SK-N-SH treated with all-trans-retinoic acid at 6 μM for 48 hours (cell line): ENCODE results near the gene ZNF536.

Experiments
- ESRRG ChIP-seq: fragments of 250-450 bp; sonication (Bioruptor Pico); IDR thresholded peaks from 2 replicates; pipeline ENCODE4 v1.6.1; 2021; ENCODE audit warnings: mild to moderate bottlenecking
- RARB ChIP-seq: fragments of 250-450 bp; sonication (Bioruptor Pico); IDR thresholded peaks from 2 replicates; pipeline ENCODE4 v1.8.0; 2021; ENCODE audit warnings: mild to moderate bottlenecking, moderate library complexity
- TOX ChIP-seq: fragments of 250-450 bp; sonication (Bioruptor Pico); IDR thresholded peaks from 2 replicates; pipeline ENCODE4 v1.8.0; 2021; ENCODE audit warnings: mild to moderate bottlenecking, moderate library complexity, borderline replicate concordance
- TF ChIP-seq, protein P1 (sequence below): fragments of 250-450 bp; sonication (Bioruptor Pico); IDR thresholded peaks from 2 replicates; pipeline ENCODE4 v1.8.0; 2021; ENCODE audit warnings: low read depth, mild to moderate bottlenecking, moderate library complexity, borderline replicate concordance

DNA sequence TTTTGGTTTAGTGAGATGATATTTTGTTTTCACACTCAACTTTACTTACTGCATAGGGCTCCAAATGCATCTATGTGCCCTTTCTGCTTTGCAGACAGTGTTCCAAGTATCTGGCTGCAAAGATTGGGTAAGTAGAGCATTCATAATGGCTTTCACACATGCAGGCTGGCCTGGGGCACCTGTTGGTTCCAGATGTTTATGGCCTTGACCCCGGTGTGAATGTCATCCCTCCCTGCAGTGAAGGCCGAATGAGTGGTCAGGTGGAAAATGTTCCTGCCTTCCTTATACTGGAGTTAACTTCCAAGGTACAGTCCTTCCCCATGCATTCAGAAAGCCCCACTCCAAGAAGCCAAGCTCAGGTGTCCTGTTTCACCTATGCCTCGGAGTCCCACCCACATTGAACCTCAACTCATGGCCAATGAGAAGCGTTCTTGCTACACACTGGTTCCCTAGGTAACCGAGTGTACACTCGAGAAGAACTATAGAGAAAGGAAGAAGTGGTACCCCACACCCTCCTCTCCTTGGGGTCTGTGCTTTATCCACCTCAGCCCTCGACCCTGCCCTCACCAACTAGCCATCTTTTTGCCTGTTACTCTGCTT is 23.0 kb upstream of the ZNF536 start:
- no peak for TF ChIP-seq ESRRG (CRISPR knock-in tag)
- TF ChIP-seq RARB (CRISPR knock-in tag), result no peak
- TF ChIP-seq, protein P1, sequence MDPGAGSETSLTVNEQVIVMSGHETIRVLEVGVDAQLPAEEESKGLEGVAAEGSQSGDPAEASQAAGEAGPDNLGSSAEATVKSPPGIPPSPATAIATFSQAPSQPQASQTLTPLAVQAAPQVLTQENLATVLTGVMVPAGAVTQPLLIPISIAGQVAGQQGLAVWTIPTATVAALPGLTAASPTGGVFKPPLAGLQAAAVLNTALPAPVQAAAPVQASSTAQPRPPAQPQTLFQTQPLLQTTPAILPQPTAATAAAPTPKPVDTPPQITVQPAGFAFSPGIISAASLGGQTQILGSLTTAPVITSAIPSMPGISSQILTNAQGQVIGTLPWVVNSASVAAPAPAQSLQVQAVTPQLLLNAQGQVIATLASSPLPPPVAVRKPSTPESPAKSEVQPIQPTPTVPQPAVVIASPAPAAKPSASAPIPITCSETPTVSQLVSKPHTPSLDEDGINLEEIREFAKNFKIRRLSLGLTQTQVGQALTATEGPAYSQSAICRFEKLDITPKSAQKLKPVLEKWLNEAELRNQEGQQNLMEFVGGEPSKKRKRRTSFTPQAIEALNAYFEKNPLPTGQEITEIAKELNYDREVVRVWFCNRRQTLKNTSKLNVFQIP (CRISPR knock-in tag), result no peak
- no peak for TF ChIP-seq TOX
